ENCODE data around the gene COL4A2. TPM values are rescaled to one million over a fixed set of nuclear protein-coding genes. Genes with fewer than 3 reads are reported as not detected.

COL4A2 gene
- total and polyA plus RNA-seq, 2 donors: 465 to 488 TPM

DNA sequence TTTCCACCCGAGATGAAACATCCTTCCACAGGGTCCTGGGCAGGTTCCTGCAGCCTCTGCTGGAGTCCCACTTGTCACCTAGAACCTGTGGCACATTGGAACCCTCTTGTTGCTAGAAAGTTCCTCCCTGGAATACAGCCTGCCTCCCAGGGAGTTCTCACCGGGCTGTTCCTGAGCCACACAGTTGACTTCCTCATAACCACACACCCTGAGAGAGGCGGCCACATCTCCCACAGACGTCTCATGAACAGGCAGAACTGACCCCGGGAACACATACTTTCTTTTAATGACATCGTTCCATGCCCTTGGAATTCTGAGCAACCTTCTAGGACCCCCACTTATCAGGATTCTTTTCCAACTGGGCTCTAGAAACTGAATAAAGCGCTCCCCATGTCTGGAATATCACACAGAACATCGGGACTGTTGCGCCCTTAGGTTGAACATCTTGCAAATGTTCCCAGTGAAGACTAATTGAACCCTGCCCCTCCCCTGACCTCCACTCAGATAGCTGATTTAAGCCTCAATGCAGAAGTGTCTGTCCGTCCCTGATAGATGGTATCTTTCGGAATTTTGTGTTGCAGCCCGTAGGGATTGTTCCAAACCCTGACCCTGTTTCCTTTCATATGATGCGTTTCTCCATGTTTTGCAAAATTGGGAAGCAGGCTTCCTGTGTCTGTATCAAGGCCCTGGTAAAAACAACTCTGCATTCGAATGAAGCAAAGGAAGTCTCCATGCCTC is 163.4 kb downstream of the COL4A2 start:
- 83% methylated on average over 14 of the region's 14 CpGs for WGBS
- no peak overlapping the region for H3K27ac ChIP-seq (ENCODE audit: low read depth)
- no peak overlapping the region for H3K4me3 ChIP-seq (ENCODE audit: low read depth, low read length)
- H3K4me1 ChIP-seq (ENCODE audit: insufficient read depth): no peaks in the 10 kb centered on the region
- no peaks in the 10 kb centered on the region for H3K36me3 ChIP-seq (ENCODE audit: insufficient read depth)
- DNase-seq (ENCODE audit: extremely low spot score): no peak

DNA sequence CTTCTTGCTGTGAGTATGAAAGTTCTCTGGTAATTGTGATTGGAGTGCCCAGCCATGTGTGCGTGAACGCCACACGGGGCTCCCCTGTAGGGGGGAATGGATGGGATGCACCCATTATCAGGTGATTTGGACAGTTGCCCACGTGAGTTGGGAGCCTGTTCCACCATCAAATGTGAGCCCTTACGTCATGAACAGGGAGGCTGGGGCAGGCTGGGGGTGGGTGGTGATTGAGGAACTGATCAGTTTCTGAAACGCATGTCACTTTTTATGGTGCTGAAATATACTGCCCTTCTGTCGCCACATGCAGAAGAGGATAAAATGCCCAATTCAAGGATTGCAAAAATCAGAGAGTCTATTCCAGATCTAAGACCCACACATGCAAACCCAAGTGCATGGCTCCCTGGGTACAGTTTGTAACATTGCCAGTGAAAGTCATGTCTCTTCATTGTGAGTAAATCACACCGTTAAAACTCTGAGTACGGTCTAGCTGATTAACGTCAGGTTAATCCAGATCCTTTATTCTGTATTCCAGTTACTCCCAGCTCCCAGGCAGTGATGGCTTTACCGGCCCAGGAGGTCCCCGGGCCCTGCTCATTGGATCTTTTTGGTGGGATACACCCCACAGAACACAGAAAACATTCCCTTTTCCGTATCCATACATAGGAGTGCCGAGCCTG is 164.2 kb downstream of the COL4A2 start:
- Histone ChIP-seq H3K36me3 (ENCODE audit: insufficient read depth) (no peaks in the 10 kb centered on the region), H3K27ac (ENCODE audit: low read depth) (no peak overlapping the region), H3K4me3 (ENCODE audit: low read depth, low read length) (no peak overlapping the region), H3K4me1 (ENCODE audit: insufficient read depth) (no peaks in the 10 kb centered on the region)
- no peak for DNase-seq (ENCODE audit: extremely low spot score)
- WGBS: 76% methylated on average over 14 of the region's 14 CpGs

- 60% methylated on average over 7 of the region's 7 CpGs for WGBS
- Histone ChIP-seq H3K4me3 (ENCODE audit: low read depth, low read length) (no peak overlapping the region), H3K36me3 (ENCODE audit: insufficient read depth) (no peaks in the 10 kb centered on the region), H3K4me1 (ENCODE audit: insufficient read depth) (no peaks in the 10 kb centered on the region), H3K27ac (ENCODE audit: low read depth) (no peak overlapping the region)
- DNase-seq (ENCODE audit: extremely low spot score): no peak
Measured at GRCh38 chr13:110471833-110472162, 164.7 kb downstream of the COL4A2 start.

GRCh38 chr13:110472904-110473563 is 165.9 kb downstream of the COL4A2 start:
- Histone ChIP-seq H3K4me1 (ENCODE audit: insufficient read depth) (no peaks in the 10 kb centered on the region), H3K36me3 (ENCODE audit: insufficient read depth) (no peaks in the 10 kb centered on the region), H3K4me3 (ENCODE audit: low read depth, low read length) (no peak overlapping the region), H3K27ac (ENCODE audit: low read depth) (no peak overlapping the region)
- WGBS: 93% methylated on average over 14 of the region's 14 CpGs
- no peak for DNase-seq (ENCODE audit: extremely low spot score)

- Histone ChIP-seq H3K4me3 (ENCODE audit: low read depth, low read length) (no peak overlapping the region), H3K36me3 (ENCODE audit: insufficient read depth) (no peaks in the 10 kb centered on the region), H3K27ac (ENCODE audit: low read depth) (no peak overlapping the region), H3K4me1 (ENCODE audit: insufficient read depth) (no peaks in the 10 kb centered on the region)
- 94% methylated on average over 21 of the region's 21 CpGs for WGBS
- no peak for DNase-seq (ENCODE audit: extremely low spot score)
Measured at GRCh38 chr13:110474713-110475112, 167.6 kb downstream of the COL4A2 start.

DNA sequence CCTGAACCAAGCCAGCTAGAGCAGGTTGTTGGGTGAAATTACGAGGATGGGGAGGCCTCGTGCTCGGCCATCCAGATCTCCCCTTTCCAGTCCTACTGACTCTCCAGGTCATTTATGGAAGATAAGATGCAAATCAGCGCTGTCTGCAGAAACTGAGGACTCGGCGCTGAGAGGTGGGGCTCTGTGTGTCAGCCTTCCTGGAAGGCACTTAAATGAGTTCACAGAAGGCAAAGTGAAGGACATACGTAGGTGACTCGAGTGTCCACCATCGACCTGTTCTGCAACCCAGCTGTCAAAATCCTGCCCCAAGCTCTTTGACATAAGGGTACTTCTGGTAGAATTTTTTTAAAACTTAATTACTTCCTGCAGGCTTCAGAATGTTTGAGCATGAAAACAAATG is 168.0 kb downstream of the COL4A2 start:
- Histone ChIP-seq H3K36me3 (ENCODE audit: insufficient read depth) (no peaks in the 10 kb centered on the region), H3K4me3 (ENCODE audit: low read depth, low read length) (no peak overlapping the region), H3K27ac (ENCODE audit: low read depth) (no peak overlapping the region), H3K4me1 (ENCODE audit: insufficient read depth) (no peaks in the 10 kb centered on the region)
- 78% methylated on average over 9 of the region's 9 CpGs for WGBS
- DNase-seq (ENCODE audit: extremely low spot score): no peak

GRCh38 chr13:110475550-110476219 is 168.6 kb downstream of the COL4A2 start:
- H3K4me3 ChIP-seq (ENCODE audit: low read depth, low read length): no peak overlapping the region
- 89% methylated on average over 18 of the region's 18 CpGs for WGBS
- H3K36me3 ChIP-seq (ENCODE audit: insufficient read depth): no peaks in the 10 kb centered on the region
- no peak overlapping the region for H3K27ac ChIP-seq (ENCODE audit: low read depth)
- H3K4me1 ChIP-seq (ENCODE audit: insufficient read depth): no peaks in the 10 kb centered on the region
- DNase-seq (ENCODE audit: extremely low spot score): no peak

DNA sequence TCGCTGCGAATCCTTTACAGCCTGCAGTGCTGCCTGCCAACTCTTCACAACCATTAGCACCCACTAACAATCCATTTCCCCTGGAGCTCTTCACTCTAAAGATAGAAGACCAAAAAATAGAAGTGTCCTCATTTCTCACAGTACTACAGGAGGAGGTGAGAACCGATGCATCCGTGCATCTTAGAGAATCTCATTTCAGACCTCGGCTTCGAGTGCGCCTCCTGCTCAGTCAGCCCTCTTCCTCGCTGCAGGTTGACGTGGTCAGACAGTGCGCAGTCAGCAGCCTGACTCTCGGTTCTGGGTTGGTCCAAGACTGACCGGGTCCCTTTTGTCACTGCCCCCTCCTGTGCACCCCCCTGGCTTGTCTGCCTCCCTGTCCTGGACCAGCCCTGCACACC is 169.1 kb downstream of the COL4A2 start:
- no peak overlapping the region for H3K4me3 ChIP-seq (ENCODE audit: low read depth, low read length)
- H3K36me3 ChIP-seq (ENCODE audit: insufficient read depth): no peaks in the 10 kb centered on the region
- H3K27ac ChIP-seq (ENCODE audit: low read depth): no peak overlapping the region
- DNase-seq (ENCODE audit: extremely low spot score): no peak
- no peaks in the 10 kb centered on the region for H3K4me1 ChIP-seq (ENCODE audit: insufficient read depth)
- 95% methylated on average over 12 of the region's 12 CpGs for WGBS

DNA sequence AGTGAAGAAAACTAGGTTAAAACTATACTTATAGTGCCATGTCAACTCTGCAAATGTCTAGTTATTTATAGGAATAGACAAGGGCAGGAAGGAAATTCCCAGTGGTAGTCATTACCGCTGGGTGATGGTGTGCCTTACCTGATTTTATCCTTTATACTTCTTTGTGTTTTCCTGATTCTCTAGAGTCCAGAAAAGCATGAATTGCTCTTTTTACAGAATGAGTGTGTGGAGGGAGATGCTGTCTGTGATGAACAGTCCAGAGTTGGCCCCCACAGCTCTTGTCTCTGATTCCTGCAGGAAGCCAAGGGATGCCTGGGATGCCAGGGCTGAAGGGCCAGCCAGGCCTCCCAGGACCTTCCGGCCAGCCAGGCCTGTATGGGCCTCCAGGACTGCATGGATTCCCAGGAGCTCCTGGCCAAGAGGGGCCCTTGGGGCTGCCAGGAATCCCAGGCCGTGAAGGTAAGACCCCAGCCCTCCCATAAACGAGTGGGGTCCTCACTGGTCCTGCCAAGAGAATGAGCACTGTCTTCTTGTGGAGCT is 170.7 kb downstream of the COL4A2 start:
- 78% methylated on average over 4 of the region's 4 CpGs for WGBS
- Histone ChIP-seq H3K36me3 (ENCODE audit: insufficient read depth) (no peaks in the 10 kb centered on the region), H3K27ac (ENCODE audit: low read depth) (no peak overlapping the region), H3K4me1 (ENCODE audit: insufficient read depth) (no peaks in the 10 kb centered on the region), H3K4me3 (ENCODE audit: low read depth, low read length) (no peak overlapping the region)
- no peak for DNase-seq (ENCODE audit: extremely low spot score)

- H3K4me3 ChIP-seq (ENCODE audit: low read depth, low read length): no peak overlapping the region
- no peak overlapping the region for H3K27ac ChIP-seq (ENCODE audit: low read depth)
- no peak for DNase-seq (ENCODE audit: extremely low spot score)
- no peaks in the 10 kb centered on the region for H3K36me3 ChIP-seq (ENCODE audit: insufficient read depth)
- WGBS: 90% methylated on average over 16 of the region's 16 CpGs
- no peaks in the 10 kb centered on the region for H3K4me1 ChIP-seq (ENCODE audit: insufficient read depth)
Measured at GRCh38 chr13:110478405-110479214, 171.5 kb downstream of the COL4A2 start.

DNA sequence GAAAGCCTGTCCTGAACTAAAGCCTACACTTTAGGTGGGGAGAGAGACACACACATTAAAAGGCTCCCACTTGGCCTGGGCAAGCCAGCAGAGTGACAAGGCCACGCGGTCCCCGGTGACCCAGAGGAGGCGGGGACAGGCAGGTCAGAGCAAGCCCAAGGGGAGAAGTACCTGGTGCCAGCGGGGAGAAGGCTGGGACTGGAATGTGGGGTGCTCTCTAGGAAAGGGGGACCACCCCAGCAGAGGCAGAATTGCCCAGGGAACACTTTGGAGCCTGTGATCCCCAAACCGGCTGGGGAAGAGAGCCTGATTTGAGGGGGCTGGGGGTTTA is 172.1 kb downstream of the COL4A2 start:
- no peak overlapping the region for H3K27ac ChIP-seq (ENCODE audit: low read depth)
- no peaks in the 10 kb centered on the region for H3K36me3 ChIP-seq (ENCODE audit: insufficient read depth)
- DNase-seq (ENCODE audit: extremely low spot score): no peak
- WGBS: 84% methylated on average over 6 of the region's 6 CpGs
- no peaks in the 10 kb centered on the region for H3K4me1 ChIP-seq (ENCODE audit: insufficient read depth)
- H3K4me3 ChIP-seq (ENCODE audit: low read depth, low read length): no peak overlapping the region

GRCh38 chr13:110479648-110480047 is 172.6 kb downstream of the COL4A2 start:
- H3K4me1 ChIP-seq (ENCODE audit: insufficient read depth): no peaks in the 10 kb centered on the region
- no peak overlapping the region for H3K4me3 ChIP-seq (ENCODE audit: low read depth, low read length)
- no peak overlapping the region for H3K27ac ChIP-seq (ENCODE audit: low read depth)
- no peaks in the 10 kb centered on the region for H3K36me3 ChIP-seq (ENCODE audit: insufficient read depth)
- no peak for DNase-seq (ENCODE audit: extremely low spot score)
- WGBS: 82% methylated on average over 11 of the region's 11 CpGs

DNA sequence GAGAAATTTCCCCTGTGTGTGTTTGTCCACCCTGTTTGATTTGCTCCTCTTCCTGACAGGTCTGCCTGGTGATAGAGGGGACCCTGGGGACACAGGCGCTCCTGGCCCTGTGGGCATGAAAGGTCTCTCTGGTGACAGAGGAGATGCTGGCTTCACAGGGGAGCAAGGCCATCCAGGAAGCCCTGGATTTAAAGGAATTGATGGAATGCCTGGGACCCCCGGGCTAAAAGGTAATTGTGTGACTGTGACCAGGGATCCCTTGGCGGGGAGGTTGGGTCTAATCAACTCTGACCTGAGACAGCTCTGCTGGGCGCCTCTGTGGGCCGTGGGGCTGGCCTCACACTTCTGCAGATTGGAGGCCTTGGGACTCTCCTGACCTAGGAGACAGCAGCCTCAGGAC is 173.1 kb downstream of the COL4A2 start:
- H3K4me3 ChIP-seq (ENCODE audit: low read depth, low read length): no peak overlapping the region
- DNase-seq (ENCODE audit: extremely low spot score): no peak
- WGBS: 83% methylated on average over 5 of the region's 5 CpGs
- no peaks in the 10 kb centered on the region for H3K36me3 ChIP-seq (ENCODE audit: insufficient read depth)
- H3K27ac ChIP-seq (ENCODE audit: low read depth): no peak overlapping the region
- no peaks in the 10 kb centered on the region for H3K4me1 ChIP-seq (ENCODE audit: insufficient read depth)

Data from urinary bladder (tissue), 4 donors.